ENCODE measurements around the gene ZNF267. TPM values are rescaled to one million over a fixed set of nuclear protein-coding genes. Genes with fewer than 3 reads are reported as not detected.

Gene ZNF267
- total RNA-seq, 1 donor from 2014 or later, result 5.6 TPM

DNA sequence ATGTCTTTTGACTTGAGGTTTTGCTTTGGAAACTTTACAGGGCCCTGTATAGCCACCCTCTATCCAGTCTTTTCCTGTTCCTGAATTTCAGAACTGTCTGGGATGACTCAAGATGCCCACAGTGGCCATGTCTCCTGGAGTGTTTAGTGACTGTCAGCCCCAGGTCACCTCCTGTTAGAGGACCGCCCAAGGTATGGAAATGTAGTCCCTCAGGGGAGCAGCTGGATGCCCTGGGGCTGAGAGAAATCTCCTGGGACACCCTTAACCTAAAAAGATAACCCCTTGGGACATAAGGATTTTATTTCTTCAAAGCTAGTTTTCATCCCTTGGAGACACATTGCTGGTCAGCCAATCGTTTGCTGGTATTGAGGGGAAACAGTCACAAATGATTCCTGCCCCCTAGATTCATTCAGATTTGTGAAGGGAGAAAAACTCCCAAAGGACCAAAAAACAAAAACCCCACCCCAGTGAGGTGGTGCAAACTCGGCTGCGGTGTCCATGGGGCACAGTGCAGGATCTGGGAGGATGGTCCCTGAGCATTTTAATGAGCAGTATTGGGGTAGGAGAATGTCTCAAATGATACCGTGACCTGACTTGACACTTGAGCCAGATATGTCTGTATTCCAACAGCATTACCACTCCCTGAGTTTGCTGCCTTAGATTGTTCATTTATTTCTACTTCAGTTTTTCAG, 1.7 kb downstream of the ZNF267 start:
- no peak for DNase-seq (ENCODE audit: low spot score)
- TF ChIP-seq, protein P1, sequence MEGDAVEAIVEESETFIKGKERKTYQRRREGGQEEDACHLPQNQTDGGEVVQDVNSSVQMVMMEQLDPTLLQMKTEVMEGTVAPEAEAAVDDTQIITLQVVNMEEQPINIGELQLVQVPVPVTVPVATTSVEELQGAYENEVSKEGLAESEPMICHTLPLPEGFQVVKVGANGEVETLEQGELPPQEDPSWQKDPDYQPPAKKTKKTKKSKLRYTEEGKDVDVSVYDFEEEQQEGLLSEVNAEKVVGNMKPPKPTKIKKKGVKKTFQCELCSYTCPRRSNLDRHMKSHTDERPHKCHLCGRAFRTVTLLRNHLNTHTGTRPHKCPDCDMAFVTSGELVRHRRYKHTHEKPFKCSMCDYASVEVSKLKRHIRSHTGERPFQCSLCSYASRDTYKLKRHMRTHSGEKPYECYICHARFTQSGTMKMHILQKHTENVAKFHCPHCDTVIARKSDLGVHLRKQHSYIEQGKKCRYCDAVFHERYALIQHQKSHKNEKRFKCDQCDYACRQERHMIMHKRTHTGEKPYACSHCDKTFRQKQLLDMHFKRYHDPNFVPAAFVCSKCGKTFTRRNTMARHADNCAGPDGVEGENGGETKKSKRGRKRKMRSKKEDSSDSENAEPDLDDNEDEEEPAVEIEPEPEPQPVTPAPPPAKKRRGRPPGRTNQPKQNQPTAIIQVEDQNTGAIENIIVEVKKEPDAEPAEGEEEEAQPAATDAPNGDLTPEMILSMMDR (IDR thresholded peaks at IDR 0.05), result no peak
- H3K4me3 Mint-ChIP-seq (ENCODE audit: unreplicated experiment), result peak overlapping the region; percentile 89
- H3K4me1 Mint-ChIP-seq (ENCODE audit: low read depth), result peaks cover 49% of the 10 kb centered on the region
- no peaks in the 10 kb centered on the region for H3K9me3 Mint-ChIP-seq (ENCODE audit: low read depth)
- H3K36me3 Mint-ChIP-seq (ENCODE audit: low read depth), result peaks cover 2% of the 10 kb centered on the region
- H3K27ac Mint-ChIP-seq (ENCODE audit: unreplicated experiment), result peak overlapping the region; percentile 92
- no peaks in the 10 kb centered on the region for H3K27me3 Mint-ChIP-seq (ENCODE audit: low read depth)

DNA sequence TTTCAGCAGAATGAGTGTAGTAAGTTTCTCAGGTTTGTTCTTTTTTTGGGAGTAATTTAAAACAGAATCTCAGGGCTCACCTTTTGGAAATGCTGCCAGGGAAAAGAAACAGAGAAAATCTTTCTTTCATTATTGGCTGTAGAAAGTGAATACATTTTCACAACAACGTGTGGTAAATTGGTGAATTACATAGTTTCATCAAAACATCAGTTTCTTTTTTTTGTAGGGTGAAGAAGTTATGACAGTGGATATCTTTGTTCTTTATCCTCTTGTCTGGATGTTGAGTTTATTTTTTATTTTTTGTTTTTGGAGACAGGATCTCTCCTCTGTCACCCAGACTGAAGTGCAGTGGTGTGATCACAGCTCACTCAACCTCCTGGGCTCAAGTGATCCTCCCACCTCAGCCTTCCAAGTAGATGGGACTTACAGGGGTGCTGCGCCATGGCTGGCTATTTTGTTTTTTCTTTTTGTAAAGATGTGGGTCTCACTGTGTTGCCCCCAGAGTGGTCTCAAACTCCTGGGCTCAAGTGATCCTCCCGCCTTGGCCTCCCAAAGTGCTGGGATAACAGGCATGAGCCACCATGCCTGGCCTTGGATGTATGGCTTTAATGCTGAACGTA, 2.4 kb downstream of the ZNF267 start:
- no peaks in the 10 kb centered on the region for H3K27me3 Mint-ChIP-seq (ENCODE audit: low read depth)
- no peak overlapping the region for H3K4me3 Mint-ChIP-seq (ENCODE audit: unreplicated experiment)
- TF ChIP-seq, protein P1 (IDR thresholded peaks at IDR 0.05), result no peak
- H3K4me1 Mint-ChIP-seq (ENCODE audit: low read depth), result peaks cover 55% of the 10 kb centered on the region
- H3K9me3 Mint-ChIP-seq (ENCODE audit: low read depth), result no peaks in the 10 kb centered on the region
- peaks cover 2% of the 10 kb centered on the region for H3K36me3 Mint-ChIP-seq (ENCODE audit: low read depth)
- peak overlapping the region; percentile 92 for H3K27ac Mint-ChIP-seq (ENCODE audit: unreplicated experiment)
- DNase-seq (ENCODE audit: low spot score), result no peak

DNA sequence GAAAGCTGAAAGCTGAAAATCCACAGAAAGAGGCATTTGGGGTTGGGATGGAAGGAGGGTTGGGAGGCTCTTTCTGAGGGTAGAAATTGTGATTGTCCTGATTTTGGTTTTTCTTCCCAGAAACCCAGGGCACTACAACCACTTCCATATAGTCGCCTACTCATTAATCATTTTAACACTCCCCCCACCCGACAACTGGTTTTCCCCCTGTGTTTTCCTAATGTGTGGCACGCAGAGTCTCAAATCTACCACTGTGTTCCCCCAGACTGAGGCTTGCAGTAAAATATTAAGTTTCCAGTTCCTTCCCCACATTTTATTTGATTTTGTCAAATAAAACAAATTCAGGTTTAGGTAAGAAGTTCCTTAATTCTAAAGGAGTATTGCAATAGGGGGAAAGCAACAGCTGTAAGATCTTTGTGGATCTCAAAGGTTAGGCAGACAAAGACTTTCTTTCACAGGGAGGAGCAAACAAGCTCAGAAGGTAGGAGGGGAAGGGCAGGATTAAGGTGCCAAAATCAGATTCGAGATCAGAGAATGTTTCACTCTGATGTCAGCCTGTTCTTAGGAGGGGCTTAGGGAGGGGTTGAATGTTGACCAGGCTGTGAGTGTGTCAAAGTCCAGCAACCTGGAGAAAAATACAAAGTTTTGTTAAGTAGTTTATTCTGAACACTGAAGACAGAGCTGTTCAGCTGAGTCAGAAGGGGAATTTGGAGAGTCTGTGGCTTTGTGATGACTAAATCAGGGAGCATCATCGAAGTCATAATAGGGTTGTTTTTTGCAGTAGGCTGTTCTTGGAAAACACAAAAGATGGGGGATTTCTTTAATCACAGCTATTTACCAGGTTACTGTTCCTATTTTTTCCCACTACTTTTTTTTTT, 3.6 kb downstream of the ZNF267 start:
- peak overlapping the region; percentile 98 for H3K27ac Mint-ChIP-seq (ENCODE audit: unreplicated experiment)
- peaks cover 3% of the 10 kb centered on the region for H3K36me3 Mint-ChIP-seq (ENCODE audit: low read depth)
- H3K9me3 Mint-ChIP-seq (ENCODE audit: low read depth), result no peaks in the 10 kb centered on the region
- DNase-seq (ENCODE audit: low spot score), result no peak
- TF ChIP-seq, protein P1 (IDR thresholded peaks at IDR 0.05), result no peak
- no peaks in the 10 kb centered on the region for H3K27me3 Mint-ChIP-seq (ENCODE audit: low read depth)
- no peak overlapping the region for H3K4me3 Mint-ChIP-seq (ENCODE audit: unreplicated experiment)
- peaks cover 55% of the 10 kb centered on the region for H3K4me1 Mint-ChIP-seq (ENCODE audit: low read depth)

DNA sequence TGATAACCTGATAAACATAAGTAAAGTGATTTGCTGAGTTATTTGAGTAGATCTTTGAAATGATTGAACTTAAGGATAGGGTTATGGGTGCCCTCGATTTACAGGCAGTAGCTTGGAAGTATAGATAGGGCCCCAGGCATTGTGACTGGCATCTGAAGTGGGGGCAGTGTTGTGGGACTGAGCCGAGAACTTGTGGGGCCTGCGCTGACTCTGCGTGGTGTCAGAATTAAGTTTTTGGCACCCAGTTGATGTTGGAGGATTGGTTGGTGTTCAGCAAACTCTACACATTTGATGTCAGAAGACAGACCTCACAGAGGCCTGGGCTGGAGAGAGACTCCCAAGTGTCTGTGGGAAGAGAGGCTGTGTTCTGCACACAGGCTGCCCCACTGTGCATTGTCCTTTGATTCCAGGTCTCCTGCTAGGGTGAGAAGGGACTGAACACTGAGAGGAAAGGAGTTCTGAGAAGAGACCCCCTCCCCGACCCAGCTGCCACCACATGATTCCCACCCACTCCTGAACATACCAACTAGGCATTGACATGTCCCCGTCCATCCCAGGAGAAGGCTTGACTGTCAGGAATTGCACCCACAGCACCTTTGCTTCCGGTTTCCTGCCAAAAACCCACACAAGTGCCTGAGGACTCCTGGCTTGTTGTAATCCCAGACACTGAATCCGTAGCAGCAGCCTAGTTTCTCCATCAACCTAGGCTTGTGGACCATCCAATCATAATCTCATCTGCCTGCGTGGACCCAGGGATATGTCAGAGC, 4.5 kb downstream of the ZNF267 start:
- peak overlapping the region; percentile 98 for H3K27ac Mint-ChIP-seq (ENCODE audit: unreplicated experiment)
- peaks cover 55% of the 10 kb centered on the region for H3K4me1 Mint-ChIP-seq (ENCODE audit: low read depth)
- DNase-seq (ENCODE audit: low spot score), result no peak
- peaks cover 4% of the 10 kb centered on the region for H3K36me3 Mint-ChIP-seq (ENCODE audit: low read depth)
- no peaks in the 10 kb centered on the region for H3K27me3 Mint-ChIP-seq (ENCODE audit: low read depth)
- H3K9me3 Mint-ChIP-seq (ENCODE audit: low read depth), result no peaks in the 10 kb centered on the region
- TF ChIP-seq, protein P1 (IDR thresholded peaks at IDR 0.05), result no peak
- H3K4me3 Mint-ChIP-seq (ENCODE audit: unreplicated experiment), result no peak overlapping the region
